ENCODE measurements around the gene ANKH.

DNA sequence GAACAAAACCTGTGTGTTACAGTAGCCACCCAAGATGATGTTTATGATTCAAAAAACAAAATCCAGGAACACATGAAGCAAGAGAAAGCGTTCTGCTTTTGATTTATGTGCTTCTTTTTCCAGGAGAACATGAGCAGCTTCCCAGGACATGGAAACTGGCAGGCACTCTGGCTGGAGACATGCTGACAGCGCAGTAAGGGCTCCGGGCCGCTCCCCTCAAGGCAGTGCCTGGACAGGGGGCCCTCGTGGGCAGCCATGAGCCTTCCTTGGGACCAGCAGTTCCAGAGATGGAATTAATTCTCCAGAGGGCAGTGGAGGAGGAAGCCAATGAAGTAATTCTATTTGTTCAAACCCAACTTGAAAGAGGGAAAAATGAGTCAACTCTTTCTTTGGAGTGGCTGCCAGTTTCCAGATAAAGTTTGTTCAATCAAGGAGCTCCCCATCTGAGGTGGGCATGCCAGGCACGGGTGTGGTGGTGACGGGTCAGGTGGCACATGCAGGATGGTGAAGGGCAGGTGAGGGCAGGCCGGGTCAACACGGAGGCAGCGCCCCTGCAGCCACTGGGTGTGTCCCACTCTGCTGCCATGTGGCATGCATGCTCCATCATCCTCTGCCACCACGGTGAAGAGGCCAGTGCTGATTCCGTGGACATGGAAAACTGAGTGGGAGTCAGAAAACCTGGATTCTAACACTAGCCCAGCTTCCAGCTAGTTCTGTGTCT is 123.2 kb downstream of the ANKH start:
- TF ChIP-seq EP300 (IDR thresholded peaks at IDR 0.05) (no peak), POLR2A (IDR thresholded peaks at IDR 0.05) (no peak)
- TF ChIP-seq, protein P1, sequence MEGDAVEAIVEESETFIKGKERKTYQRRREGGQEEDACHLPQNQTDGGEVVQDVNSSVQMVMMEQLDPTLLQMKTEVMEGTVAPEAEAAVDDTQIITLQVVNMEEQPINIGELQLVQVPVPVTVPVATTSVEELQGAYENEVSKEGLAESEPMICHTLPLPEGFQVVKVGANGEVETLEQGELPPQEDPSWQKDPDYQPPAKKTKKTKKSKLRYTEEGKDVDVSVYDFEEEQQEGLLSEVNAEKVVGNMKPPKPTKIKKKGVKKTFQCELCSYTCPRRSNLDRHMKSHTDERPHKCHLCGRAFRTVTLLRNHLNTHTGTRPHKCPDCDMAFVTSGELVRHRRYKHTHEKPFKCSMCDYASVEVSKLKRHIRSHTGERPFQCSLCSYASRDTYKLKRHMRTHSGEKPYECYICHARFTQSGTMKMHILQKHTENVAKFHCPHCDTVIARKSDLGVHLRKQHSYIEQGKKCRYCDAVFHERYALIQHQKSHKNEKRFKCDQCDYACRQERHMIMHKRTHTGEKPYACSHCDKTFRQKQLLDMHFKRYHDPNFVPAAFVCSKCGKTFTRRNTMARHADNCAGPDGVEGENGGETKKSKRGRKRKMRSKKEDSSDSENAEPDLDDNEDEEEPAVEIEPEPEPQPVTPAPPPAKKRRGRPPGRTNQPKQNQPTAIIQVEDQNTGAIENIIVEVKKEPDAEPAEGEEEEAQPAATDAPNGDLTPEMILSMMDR (IDR thresholded peaks at IDR 0.05): no peak
